IMR-90 (cell line): ENCODE results near the gene KLHL33.

Experiments used
- USF2 ChIP-seq: fragments of 150-350 bp; IDR thresholded peaks from 2 replicates; pipeline ENCODE4 v1.6.1; 2017; ENCODE audit warnings: mild to moderate bottlenecking, antibody characterized with exemption, low read length, low read depth
- TF ChIP-seq, protein P1 (sequence below): conservative IDR thresholded peaks from 2 replicates; pipeline ENCODE4 v1.5.1; 2012; ENCODE audit warnings: mild to moderate bottlenecking, low read depth, low read length, improper control_type of control experiment

GRCh38 chr14:20381341-20381740, 54.6 kb downstream of the KLHL33 start:
- TF ChIP-seq USF2 = no peak
- TF ChIP-seq, protein P1, sequence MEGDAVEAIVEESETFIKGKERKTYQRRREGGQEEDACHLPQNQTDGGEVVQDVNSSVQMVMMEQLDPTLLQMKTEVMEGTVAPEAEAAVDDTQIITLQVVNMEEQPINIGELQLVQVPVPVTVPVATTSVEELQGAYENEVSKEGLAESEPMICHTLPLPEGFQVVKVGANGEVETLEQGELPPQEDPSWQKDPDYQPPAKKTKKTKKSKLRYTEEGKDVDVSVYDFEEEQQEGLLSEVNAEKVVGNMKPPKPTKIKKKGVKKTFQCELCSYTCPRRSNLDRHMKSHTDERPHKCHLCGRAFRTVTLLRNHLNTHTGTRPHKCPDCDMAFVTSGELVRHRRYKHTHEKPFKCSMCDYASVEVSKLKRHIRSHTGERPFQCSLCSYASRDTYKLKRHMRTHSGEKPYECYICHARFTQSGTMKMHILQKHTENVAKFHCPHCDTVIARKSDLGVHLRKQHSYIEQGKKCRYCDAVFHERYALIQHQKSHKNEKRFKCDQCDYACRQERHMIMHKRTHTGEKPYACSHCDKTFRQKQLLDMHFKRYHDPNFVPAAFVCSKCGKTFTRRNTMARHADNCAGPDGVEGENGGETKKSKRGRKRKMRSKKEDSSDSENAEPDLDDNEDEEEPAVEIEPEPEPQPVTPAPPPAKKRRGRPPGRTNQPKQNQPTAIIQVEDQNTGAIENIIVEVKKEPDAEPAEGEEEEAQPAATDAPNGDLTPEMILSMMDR = no peak
